Activated CD4-positive, alpha-beta T cell treated with anti-CD3 and anti-CD28 coated beads, Interleukin-2, amount 10 ng/mL, durations not matched to agents 24 days and 14 days (primary cell): ENCODE data around the gene ATP6V0A4. TPM values are rescaled to one million over a fixed set of nuclear protein-coding genes. Genes with fewer than 3 reads are reported as not detected.
A peak's percentile ranks its signal among the peaks of the same experiment; 100 is the strongest.
"Not testable (repeated sequence)": the region's sequence is repeated elsewhere in the genome, so short reads cannot be mapped to it uniquely, and the experiment has no call there.

Experiments used
- DNase-seq: peaks from one replicate; pipeline ENCODE4 v3.0.0; 2022
- H3K27ac Mint-ChIP-seq: one replicate; pipeline ENCODE4 v1.8.0; 2022; ENCODE audit warnings: mild to moderate bottlenecking, mixed read lengths
- H3K27me3 Mint-ChIP-seq: one replicate; pipeline ENCODE4 v1.8.0; 2022; ENCODE audit warnings: mixed read lengths
- H3K36me3 Mint-ChIP-seq: one replicate; pipeline ENCODE4 v1.8.0; 2022; ENCODE audit warnings: low read depth, mild to moderate bottlenecking, mixed read lengths
- H3K4me1 Mint-ChIP-seq: one replicate; pipeline ENCODE4 v1.8.0; 2021; ENCODE audit warnings: mixed read lengths
- H3K4me3 Mint-ChIP-seq: one replicate; pipeline ENCODE4 v1.8.0; 2022; ENCODE audit warnings: mild to moderate bottlenecking, moderate library complexity, mixed read lengths
- H3K9me3 Mint-ChIP-seq: one replicate; pipeline ENCODE4 v1.8.0; 2021; ENCODE audit warnings: mixed read lengths
- intact Hi-C: fragments of 100-400 bp; cut with micrococcal nuclease; formaldehyde crosslinking; loops from one replicate; pipeline ENCODE4 v1.15.1; 2023
- total RNA-seq: library from RNA; stranded (reverse); gene quantifications from 2 replicates; pipeline ENCODE4 v1.2.3, GENCODE V29; 2022

The ATP6V0A4 gene
- total RNA-seq, 1 donor from 2014 or later, result not detected

DNA sequence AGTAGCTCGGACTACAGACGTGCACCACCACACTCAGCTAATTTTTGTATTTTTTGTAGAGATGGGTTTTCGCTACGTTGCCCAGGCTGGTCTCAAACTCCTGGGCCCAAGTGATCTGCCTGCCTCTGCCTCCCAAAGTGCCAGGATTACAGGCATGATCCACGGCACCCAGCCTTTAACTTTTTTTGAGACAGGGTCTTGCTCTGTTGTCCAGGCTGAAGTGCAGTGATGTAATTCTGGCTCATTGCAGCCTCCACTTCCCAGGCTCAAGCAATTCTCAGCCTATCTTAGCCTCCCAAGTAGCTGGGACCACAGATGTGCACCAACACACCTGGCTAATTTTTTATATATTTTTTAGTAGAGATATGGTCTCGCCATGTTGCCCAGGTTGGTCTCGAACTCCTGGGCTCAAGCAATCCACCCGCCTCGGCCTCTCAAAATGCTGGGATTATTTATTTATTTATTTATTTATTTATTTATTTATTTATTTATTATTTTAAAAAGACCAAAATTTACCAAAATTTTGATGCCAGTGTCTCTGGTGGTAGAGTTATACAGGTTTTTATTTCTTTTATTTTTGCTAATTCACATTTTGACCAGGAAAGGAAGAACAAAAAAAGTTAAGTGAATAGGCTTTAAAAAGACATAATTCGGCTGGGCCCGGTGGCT, 25.0 kb upstream of the ATP6V0A4 start:
- Mint-ChIP-seq H3K27me3 (peaks cover 5% of the 10 kb centered on the region), H3K9me3 (no peaks in the 10 kb centered on the region), H3K4me3 (no peak overlapping the region), H3K36me3 (no peaks in the 10 kb centered on the region), H3K4me1 (peaks cover 7% of the 10 kb centered on the region), H3K27ac (no peak overlapping the region)
- intact Hi-C loops, result no loop called here
- DNase-seq, result no peak

DNA sequence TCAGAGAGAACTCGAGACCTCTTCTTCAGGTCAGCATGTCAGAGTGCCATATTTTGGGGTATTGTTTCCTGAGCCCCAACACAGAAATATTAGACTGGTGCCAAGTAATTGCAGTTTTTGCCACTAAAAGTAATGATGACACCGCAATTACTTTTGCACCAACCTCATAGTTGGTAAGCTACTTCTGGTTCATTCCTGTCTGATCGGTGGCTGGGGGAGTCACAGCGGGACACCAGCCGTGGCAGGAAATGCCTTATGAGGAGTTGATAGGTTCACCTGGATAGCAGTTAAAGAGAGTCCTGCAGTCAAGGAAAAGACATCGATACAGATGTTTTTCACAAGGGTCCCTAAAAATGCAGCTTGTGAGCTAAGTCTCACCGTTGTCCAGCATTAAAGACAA, 23.9 kb upstream of the ATP6V0A4 start:
- Mint-ChIP-seq H3K27ac (no peak overlapping the region), H3K27me3 (peaks cover 2% of the 10 kb centered on the region), H3K36me3 (no peaks in the 10 kb centered on the region), H3K9me3 (no peaks in the 10 kb centered on the region), H3K4me1 (peaks cover 7% of the 10 kb centered on the region), H3K4me3 (no peak overlapping the region)
- intact Hi-C loops, result no loop called here
- DNase-seq, result no peak

DNA sequence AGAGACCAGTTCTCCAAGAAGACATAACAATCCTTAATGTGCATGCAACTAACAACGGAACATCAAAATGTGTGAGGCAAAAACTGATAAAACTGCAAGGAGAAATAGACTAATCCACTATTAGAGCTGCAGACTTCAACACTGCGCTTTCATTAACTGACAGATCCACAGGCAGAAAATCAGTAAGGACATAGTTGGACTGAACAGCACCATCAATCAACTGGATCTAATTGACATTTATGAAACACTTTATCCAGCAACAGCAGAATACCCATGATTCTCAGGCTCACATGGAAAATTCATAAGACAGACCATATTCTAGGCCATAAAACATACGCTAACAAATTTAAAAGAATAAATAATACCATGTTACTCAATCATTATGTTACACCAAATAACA, 21.6 kb upstream of the ATP6V0A4 start:
- intact Hi-C loops, result no loop called here
- no peak overlapping the region for H3K4me3 Mint-ChIP-seq
- peaks cover 12% of the 10 kb centered on the region for H3K4me1 Mint-ChIP-seq
- H3K36me3 Mint-ChIP-seq, result no peaks in the 10 kb centered on the region
- DNase-seq, result no peak
- no peak overlapping the region for H3K27ac Mint-ChIP-seq
- H3K27me3 Mint-ChIP-seq, result no peaks in the 10 kb centered on the region
- no peaks in the 10 kb centered on the region for H3K9me3 Mint-ChIP-seq

DNA sequence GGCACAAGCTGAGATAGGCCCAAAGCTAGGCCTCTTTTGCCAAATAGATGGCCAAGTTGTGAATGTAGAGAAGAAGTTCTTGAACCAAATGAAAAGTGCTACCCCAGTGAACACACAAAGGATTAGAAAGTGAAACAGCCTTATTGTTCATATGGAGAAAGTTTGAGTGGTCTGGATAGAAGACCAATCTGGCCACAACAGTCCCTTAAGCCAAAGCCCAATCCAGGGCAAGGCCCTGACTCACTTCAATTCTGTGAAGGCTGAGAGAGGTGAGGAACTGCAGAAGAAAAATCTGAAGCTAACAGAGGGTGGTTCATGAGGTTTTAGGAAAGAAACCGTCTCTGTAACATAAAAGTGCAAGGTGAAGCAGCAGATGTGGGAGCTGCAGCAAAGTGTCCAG, 18.7 kb upstream of the ATP6V0A4 start:
- Mint-ChIP-seq H3K4me3 (no peak overlapping the region), H3K27me3 (no peaks in the 10 kb centered on the region), H3K4me1 (peaks cover 24% of the 10 kb centered on the region), H3K9me3 (no peaks in the 10 kb centered on the region), H3K36me3 (peaks cover 2% of the 10 kb centered on the region), H3K27ac (no peak overlapping the region)
- intact Hi-C loops, result loop anchor here (2.0 kb wide), 1 partner anchor 64 kb away; no protein-coding TSS in a partner anchor
- no peak for DNase-seq

DNA sequence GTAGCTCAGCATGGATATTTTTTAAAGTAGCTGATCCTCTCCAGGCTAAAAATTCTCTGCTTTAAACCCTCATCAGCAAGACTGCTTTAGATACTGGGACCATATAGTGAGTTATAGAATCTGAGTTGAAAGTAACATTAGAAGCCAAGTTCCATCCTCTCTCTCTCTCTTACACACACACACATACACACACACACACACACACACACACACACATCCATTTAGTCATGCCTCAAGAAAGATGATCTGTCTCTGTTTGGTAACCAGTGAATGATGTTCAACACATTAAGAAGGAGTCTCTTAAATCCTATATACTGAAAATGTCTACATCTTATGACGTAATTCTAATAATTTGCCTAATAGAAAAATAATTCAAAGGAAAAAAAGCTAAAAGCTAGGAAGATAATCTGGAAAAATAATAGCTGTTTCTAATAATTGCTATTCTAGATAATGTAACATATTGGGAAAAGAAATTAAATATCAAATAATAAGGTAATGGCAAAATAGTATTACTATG, 16.9 kb upstream of the ATP6V0A4 start:
- H3K4me1 Mint-ChIP-seq, result peaks cover 24% of the 10 kb centered on the region
- H3K9me3 Mint-ChIP-seq, result no peaks in the 10 kb centered on the region
- DNase-seq, result peak; percentile 64
- H3K27me3 Mint-ChIP-seq, result peaks cover 2% of the 10 kb centered on the region
- intact Hi-C loops, result no loop called here
- no peak overlapping the region for H3K27ac Mint-ChIP-seq
- H3K36me3 Mint-ChIP-seq, result peaks cover 2% of the 10 kb centered on the region
- no peak overlapping the region for H3K4me3 Mint-ChIP-seq

DNA sequence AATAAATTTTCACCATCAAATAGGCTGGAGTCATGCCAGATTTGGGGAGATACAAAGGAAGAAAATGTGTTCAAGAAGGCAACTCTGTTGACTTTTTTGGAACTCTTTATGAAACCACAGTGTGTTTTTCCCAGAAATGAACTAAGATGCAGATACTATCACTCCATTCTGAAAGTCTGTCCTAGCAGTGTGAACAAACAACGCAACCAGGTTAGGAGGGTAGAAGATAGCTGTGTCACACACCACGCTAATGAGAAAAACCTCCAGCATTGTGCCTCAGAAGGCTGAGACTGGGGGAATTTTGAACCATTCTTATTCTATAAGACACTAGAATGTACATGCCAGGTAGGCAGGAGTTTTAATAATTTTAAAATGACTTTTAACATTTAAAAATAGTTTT, 15.9 kb upstream of the ATP6V0A4 start:
- Mint-ChIP-seq H3K36me3 (peaks cover 2% of the 10 kb centered on the region), H3K4me3 (no peak overlapping the region), H3K9me3 (no peaks in the 10 kb centered on the region), H3K27ac (no peak overlapping the region), H3K4me1 (peaks cover 24% of the 10 kb centered on the region), H3K27me3 (peaks cover 2% of the 10 kb centered on the region)
- intact Hi-C loops, result no loop called here
- DNase-seq, result peak; percentile 74

DNA sequence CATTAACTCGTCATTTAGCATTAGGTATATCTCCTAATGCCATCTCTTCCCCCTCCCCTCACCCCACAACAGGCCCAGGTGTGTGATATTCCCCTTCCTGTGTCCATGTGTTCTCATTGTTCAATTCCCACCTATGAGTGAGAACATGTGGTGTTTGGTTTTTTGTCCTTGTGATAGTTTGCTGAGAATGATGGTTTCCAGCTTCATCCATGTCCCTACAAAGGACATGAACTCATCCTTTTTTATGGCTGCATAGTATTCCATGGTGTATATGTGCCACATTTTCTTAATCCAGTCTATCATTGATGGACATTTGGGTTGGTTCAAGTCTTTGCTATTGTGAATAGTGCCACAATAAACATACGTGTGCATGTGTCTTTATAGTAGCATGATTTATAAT, 13.3 kb upstream of the ATP6V0A4 start:
- peaks cover 20% of the 10 kb centered on the region for H3K4me1 Mint-ChIP-seq
- H3K9me3 Mint-ChIP-seq, H3K27me3 Mint-ChIP-seq, DNase-seq, intact Hi-C loops, H3K4me3 Mint-ChIP-seq, H3K36me3 Mint-ChIP-seq, H3K27ac Mint-ChIP-seq: not testable (repeated sequence)

DNA sequence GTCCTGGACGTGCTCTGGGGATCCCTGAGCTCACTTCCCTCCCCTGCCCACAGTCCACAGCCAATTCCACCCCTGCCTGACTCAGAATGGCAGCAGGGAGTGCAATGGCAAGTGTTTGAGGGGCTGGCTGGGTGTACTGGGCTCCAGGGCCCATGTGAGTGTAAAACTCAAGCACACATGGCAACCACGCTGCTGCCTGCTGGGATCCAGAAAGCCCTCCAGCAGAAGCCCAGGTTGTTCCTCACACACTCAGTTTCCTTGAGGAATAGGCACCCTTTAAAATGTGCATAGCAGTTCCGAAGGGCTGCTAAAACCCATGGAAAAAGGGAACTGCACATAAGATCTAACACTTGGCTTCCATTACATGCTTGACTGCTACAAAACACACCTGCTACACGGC, 11.3 kb upstream of the ATP6V0A4 start:
- no peaks in the 10 kb centered on the region for H3K9me3 Mint-ChIP-seq
- H3K4me1 Mint-ChIP-seq, result peaks cover 9% of the 10 kb centered on the region
- H3K4me3 Mint-ChIP-seq, result no peak overlapping the region
- DNase-seq, result no peak
- peaks cover 4% of the 10 kb centered on the region for H3K27me3 Mint-ChIP-seq
- peaks cover 2% of the 10 kb centered on the region for H3K36me3 Mint-ChIP-seq
- no peak overlapping the region for H3K27ac Mint-ChIP-seq
- intact Hi-C loops, result no loop called here

DNA sequence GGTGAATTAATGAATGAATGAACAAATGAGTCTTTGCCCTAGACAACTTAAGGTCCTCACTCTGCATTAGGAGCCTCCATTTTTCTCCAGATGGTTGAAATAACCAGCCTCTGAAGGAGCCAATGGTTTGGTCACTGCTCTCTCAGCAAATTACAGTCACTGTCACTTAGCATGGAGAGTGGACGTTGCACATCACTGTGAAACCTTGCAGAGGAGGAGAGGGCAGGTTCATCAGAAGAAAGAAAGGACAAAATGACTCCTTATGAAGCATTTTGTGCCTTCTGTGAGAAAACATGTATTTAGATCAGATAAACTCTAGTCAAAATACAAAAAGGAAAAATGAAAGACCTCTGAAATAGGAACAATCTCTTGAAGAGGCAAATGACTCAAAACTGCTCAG, 6.6 kb upstream of the ATP6V0A4 start:
- Mint-ChIP-seq H3K4me3 (no peak overlapping the region), H3K27me3 (peaks cover 2% of the 10 kb centered on the region), H3K36me3 (no peaks in the 10 kb centered on the region), H3K4me1 (no peaks in the 10 kb centered on the region), H3K9me3 (no peaks in the 10 kb centered on the region), H3K27ac (no peak overlapping the region)
- intact Hi-C loops, result no loop called here
- no peak for DNase-seq

DNA sequence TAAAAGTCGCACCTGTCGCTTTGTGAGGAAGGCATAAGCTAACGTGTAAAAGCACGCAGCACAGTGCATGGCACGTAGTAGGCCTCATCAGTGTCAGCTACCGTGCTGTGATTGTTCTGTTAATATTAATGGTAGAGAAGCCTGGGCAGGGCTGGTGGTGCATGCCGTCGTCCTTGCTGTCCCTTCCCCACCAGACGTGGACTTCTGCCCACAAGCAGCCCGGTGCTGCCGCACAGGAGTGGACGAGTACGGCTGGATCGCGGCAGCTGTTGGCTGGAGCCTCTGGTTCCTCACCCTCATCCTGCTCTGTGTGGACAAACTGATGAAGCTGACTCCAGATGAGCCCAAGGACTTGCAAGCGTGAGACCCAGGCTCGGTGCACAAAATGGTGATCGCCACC, 4.7 kb upstream of the ATP6V0A4 start:
- no peak for DNase-seq
- Mint-ChIP-seq H3K27ac (no peak overlapping the region), H3K4me1 (peaks cover 7% of the 10 kb centered on the region), H3K9me3 (no peaks in the 10 kb centered on the region), H3K27me3 (peaks cover 10% of the 10 kb centered on the region), H3K4me3 (no peak overlapping the region), H3K36me3 (no peaks in the 10 kb centered on the region)
- intact Hi-C loops, result no loop called here

DNA sequence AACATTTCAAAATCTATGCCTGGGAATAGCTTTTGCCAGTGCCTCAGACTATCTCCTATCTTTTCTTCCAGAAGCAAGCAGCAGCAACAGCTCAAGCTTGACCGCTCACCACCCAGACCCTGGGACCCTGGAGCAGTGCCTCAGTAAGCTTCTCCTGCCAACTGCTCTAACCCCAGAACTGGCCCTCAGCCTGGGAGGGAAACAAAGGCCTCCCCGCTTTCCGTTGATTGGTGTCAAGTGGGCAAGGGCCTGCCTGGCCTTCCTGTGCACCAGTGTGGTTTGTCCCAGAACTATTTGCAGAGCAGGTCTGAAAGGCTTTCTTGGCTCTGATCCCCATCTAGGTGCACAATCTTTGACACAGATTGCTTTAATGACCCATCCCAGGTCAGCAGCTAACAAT, 3.3 kb upstream of the ATP6V0A4 start:
- Mint-ChIP-seq H3K36me3 (no peaks in the 10 kb centered on the region), H3K27me3 (peaks cover 10% of the 10 kb centered on the region), H3K4me1 (peaks cover 12% of the 10 kb centered on the region), H3K9me3 (no peaks in the 10 kb centered on the region), H3K4me3 (no peak overlapping the region), H3K27ac (no peak overlapping the region)
- DNase-seq, result no peak
- intact Hi-C loops, result no loop called here

DNA sequence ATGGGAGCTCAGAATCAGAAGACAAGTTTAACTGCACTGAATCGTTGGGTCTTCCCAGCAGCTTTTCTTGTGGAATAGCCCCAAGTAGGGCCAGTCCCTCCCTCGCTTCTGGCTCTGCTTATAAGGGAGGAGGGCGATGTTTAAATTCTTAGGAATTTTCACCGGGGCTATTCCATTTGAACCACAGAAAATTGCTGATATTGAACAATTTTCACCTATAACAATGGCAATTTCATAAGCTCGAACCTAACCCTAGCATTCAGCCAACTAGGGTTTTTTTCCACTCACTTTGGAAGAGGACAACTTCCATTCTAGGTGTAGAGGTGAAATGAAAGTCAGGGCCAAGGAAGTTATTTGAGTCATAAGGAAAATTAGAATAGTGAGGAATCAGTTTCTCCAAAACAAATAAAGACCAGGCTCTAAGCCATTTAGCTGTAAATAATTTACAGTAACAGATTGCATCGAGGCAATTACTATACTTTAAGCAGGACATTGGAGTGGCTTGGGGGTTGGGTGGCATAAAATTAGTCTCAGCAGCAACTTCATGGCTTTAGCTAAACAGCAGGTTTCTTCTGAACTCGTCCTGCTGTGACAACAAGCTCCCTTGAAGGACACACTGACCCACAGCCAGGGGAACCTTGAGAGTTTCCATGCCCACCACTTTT, 1.5 kb upstream of the ATP6V0A4 start:
- no peak overlapping the region for H3K4me3 Mint-ChIP-seq
- peaks cover 8% of the 10 kb centered on the region for H3K27me3 Mint-ChIP-seq
- intact Hi-C loops, result no loop called here
- no peak overlapping the region for H3K27ac Mint-ChIP-seq
- no peak for DNase-seq
- peaks cover 12% of the 10 kb centered on the region for H3K4me1 Mint-ChIP-seq
- H3K36me3 Mint-ChIP-seq, result no peaks in the 10 kb centered on the region
- no peaks in the 10 kb centered on the region for H3K9me3 Mint-ChIP-seq

DNA sequence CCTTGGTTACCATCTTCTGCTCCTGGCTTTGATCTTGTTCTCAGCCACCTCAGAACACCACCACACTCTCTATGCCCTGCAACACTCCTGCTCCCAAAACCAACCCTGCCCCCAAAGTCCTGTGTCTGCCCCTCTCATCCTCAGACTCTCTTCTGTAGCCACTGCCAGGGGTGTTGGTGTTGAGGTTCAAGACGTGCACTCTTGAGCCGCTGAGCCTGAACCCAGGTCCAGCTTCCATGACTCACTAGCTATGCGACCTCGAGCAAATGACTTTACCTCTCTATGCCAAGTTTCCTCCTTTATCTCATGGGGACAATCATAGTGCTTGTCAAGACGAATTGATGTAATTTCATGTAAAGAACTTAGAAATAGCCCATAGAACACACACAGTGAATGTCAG, 840 bp upstream of the ATP6V0A4 start:
- Mint-ChIP-seq H3K27me3 (peaks cover 8% of the 10 kb centered on the region), H3K9me3 (no peaks in the 10 kb centered on the region), H3K4me3 (no peak overlapping the region), H3K36me3 (no peaks in the 10 kb centered on the region), H3K27ac (peak overlapping the region; percentile 6), H3K4me1 (peaks cover 12% of the 10 kb centered on the region)
- no peak for DNase-seq
- intact Hi-C loops, result no loop called here

DNA sequence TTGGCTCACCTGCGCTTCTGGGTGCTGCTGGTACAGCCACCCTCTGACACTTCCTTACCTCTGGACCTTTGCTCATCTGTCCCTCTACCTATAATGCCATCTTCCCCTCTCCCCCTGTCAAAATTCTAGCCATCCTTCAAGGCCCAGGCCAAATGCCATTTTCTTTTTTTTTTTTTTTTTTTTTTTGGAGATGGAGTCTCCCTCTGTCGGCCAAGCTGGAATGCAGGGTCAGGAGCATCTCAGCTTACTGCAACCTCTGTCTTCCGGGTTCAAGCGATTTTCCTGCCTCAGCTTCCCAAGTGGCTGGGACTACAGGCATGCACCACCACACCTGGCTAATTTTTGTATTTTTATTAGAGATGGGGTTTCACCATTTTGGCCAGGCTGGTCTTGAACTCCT, 950 bp downstream of the ATP6V0A4 start:
- intact Hi-C loops, H3K4me3 Mint-ChIP-seq: not testable (repeated sequence)

More for the DNA sequence above, 950 bp downstream of the ATP6V0A4 start:
- not testable (repeated sequence) for H3K36me3 Mint-ChIP-seq, H3K9me3 Mint-ChIP-seq, H3K27me3 Mint-ChIP-seq, DNase-seq, H3K27ac Mint-ChIP-seq
- H3K4me1 Mint-ChIP-seq, result peaks cover 12% of the 10 kb centered on the region
